Measurements from ENCODE around the gene DOK1.

DNA sequence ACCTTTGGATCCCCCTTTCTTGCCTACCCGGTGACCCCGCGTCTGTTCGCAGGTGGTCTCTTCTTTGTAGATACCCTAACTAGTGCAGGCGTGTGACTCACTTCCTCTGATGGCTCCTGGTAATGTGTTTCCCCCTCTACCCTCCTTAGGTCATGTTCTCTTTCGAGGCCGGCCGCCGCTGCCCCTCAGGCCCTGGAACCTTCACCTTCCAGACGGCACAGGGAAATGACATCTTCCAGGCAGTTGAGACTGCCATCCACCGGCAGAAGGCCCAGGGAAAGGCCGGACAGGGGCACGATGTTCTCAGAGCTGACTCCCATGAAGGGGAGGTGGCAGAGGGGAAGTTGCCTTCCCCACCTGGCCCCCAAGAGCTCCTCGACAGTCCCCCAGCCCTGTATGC is 1.6 kb downstream of the DOK1 start:
- TF ChIP-seq, protein P1, sequence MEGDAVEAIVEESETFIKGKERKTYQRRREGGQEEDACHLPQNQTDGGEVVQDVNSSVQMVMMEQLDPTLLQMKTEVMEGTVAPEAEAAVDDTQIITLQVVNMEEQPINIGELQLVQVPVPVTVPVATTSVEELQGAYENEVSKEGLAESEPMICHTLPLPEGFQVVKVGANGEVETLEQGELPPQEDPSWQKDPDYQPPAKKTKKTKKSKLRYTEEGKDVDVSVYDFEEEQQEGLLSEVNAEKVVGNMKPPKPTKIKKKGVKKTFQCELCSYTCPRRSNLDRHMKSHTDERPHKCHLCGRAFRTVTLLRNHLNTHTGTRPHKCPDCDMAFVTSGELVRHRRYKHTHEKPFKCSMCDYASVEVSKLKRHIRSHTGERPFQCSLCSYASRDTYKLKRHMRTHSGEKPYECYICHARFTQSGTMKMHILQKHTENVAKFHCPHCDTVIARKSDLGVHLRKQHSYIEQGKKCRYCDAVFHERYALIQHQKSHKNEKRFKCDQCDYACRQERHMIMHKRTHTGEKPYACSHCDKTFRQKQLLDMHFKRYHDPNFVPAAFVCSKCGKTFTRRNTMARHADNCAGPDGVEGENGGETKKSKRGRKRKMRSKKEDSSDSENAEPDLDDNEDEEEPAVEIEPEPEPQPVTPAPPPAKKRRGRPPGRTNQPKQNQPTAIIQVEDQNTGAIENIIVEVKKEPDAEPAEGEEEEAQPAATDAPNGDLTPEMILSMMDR (conservative IDR thresholded peaks at IDR 0.05), result no peak
- no peak for TF ChIP-seq EZH2 (IDR thresholded peaks at IDR 0.05; ENCODE audit: low read depth)

All from PC-9 (cell line).